ENCODE results near the gene DAPK2.

Gene DAPK2

GRCh38 chr15:63889831-63890230 is 156.5 kb downstream of the DAPK2 start:
- no peak for DNase-seq

- DNase-seq = no peak
Measured at GRCh38 chr15:63888823-63889222, 157.5 kb downstream of the DAPK2 start.

- DNase-seq = no peak
Measured at GRCh38 chr15:63888146-63888545, 158.1 kb downstream of the DAPK2 start.

GRCh38 chr15:63887630-63888029 is 158.7 kb downstream of the DAPK2 start:
- no peak for DNase-seq

- no peak for DNase-seq
Measured at GRCh38 chr15:63884953-63885352, 161.3 kb downstream of the DAPK2 start.

- DNase-seq = no peak
Measured at GRCh38 chr15:63881431-63881830, 164.9 kb downstream of the DAPK2 start.

- no peak for DNase-seq
Measured at GRCh38 chr15:63880744-63881143, 165.5 kb downstream of the DAPK2 start.

- DNase-seq = no peak
Measured at GRCh38 chr15:63879995-63880394, 166.3 kb downstream of the DAPK2 start.

GRCh38 chr15:63879211-63879610 is 167.1 kb downstream of the DAPK2 start:
- DNase-seq = no peak

- no peak for DNase-seq
Measured at GRCh38 chr15:63877713-63878271, 168.5 kb downstream of the DAPK2 start.

GRCh38 chr15:63876085-63876662 is 170.1 kb downstream of the DAPK2 start:
- DNase-seq = no peak

GRCh38 chr15:63874616-63875015 is 171.7 kb downstream of the DAPK2 start:
- DNase-seq = no peak

GRCh38 chr15:63872759-63873510 is 173.3 kb downstream of the DAPK2 start:
- no peak for DNase-seq

GRCh38 chr15:63870487-63871209 is 175.6 kb downstream of the DAPK2 start:
- DNase-seq = no peak

- no peak for DNase-seq
Measured at GRCh38 chr15:63870043-63870394, 176.3 kb downstream of the DAPK2 start.

GRCh38 chr15:63869371-63870042 is 176.8 kb downstream of the DAPK2 start:
- no peak for DNase-seq

- DNase-seq = no peak
Measured at GRCh38 chr15:63864186-63864585, 182.1 kb downstream of the DAPK2 start.

- no peak for DNase-seq
Measured at GRCh38 chr15:63861946-63862517, 184.3 kb downstream of the DAPK2 start.

- DNase-seq = no peak
Measured at GRCh38 chr15:63860555-63860954, 185.7 kb downstream of the DAPK2 start.

- no peak for DNase-seq
Measured at GRCh38 chr15:63860155-63860554, 186.1 kb downstream of the DAPK2 start.

- no peak for DNase-seq
Measured at GRCh38 chr15:63858881-63859280, 187.4 kb downstream of the DAPK2 start.

- no peak for DNase-seq
Measured at GRCh38 chr15:63858448-63858847, 187.8 kb downstream of the DAPK2 start.

- DNase-seq = peak; percentile 21
Measured at GRCh38 chr15:63857461-63857856, 188.8 kb downstream of the DAPK2 start.
